ENCODE results near the gene PIK3CB.

- TF ChIP-seq CTCF (IDR thresholded peaks at IDR 0.05) (peak in 1 of 6 experiments; percentile 3), POLR2A (IDR thresholded peaks at IDR 0.05) (no peak)
Observed at GRCh38 chr3:138881233-138881632, 46.5 kb upstream of the PIK3CB start.

Measured in Peyer's patch (tissue), 4 donors.